Sigmoid colon (tissue), 7 donors: Measurements from ENCODE around the gene TBX19. TPM values are rescaled to one million over a fixed set of nuclear protein-coding genes. Genes with fewer than 3 reads are reported as not detected.

Experiments used
- DNase-seq: peaks from one replicate; pipeline ENCODE4 v3.0.0-alpha.2; 2019
- H3K27ac ChIP-seq, 4 donors: fragments of 200-600 bp; sonication (generic); one replicate each; pipeline ENCODE4 v1.5.1; 2016 to 2019; ENCODE audit warnings: mild to moderate bottlenecking in 1 of 4
- H3K27me3 ChIP-seq, 3 donors: fragments of 200-600 bp; sonication (generic); one replicate each; pipeline ENCODE4 v1.5.1; 2019; ENCODE audit warnings: mild to moderate bottlenecking in 1 of 3
- H3K36me3 ChIP-seq, 4 donors: fragments of 200-600 bp; sonication (generic); one replicate each; pipeline ENCODE4 v1.5.1; 2016 to 2019
- H3K4me1 ChIP-seq, 4 donors: fragments of 200-600 bp; sonication (generic); one replicate each; pipeline ENCODE4 v1.5.1; 2017 to 2019
- H3K4me3 ChIP-seq, 4 donors: fragments of 200-600 bp; sonication (generic); one replicate each; pipeline ENCODE4 v1.5.1; 2017 to 2019; ENCODE audit warnings: mild to moderate bottlenecking in 2 of 4, moderate library complexity in 1 of 4
- H3K9me3 ChIP-seq, 4 donors: fragments of 200-600 bp in 3 of 4; sonication (generic) in 3 of 4; one replicate each; pipeline versions ENCODE4 v1.5.1 to v1.6.1; 2013 to 2019
- CTCF ChIP-seq, 4 experiments: fragments of 450-650 bp in 3 of 4; fragments of 200-600 bp in 1 of 4; IDR thresholded peaks; one replicate each; pipeline ENCODE4 v1.5.1; 2016 to 2019; ENCODE audit warnings: antibody characterized with exemption in 4 of 4, mild to moderate bottlenecking in 3 of 4, moderate library complexity in 2 of 4
- EP300 ChIP-seq, 4 donors: sonication (generic); formaldehyde crosslinking; IDR thresholded peaks; one replicate each; pipeline ENCODE4 v1.6.1; 2017; ENCODE audit warnings: antibody characterized with exemption in 4 of 4
- POLR2A ChIP-seq, 2 donors: fragments of 450-650 bp; IDR thresholded peaks; one replicate each; pipeline ENCODE4 v1.6.1; 2016; ENCODE audit warnings: antibody characterized with exemption in 2 of 2, mild to moderate bottlenecking in 2 of 2, moderate library complexity in 2 of 2
- POLR2AphosphoS5 ChIP-seq, 4 donors: sonication (generic); formaldehyde crosslinking; IDR thresholded peaks; one replicate each; pipeline ENCODE4 v1.6.1; 2017; ENCODE audit warnings: antibody characterized with exemption in 4 of 4
- WGBS, 2 donors: extraction: QIAGEN DNeasy Blood & Tissue Kit; methylation state at CpG; one replicate each; pipeline ENCODE4 v1.1.7; 2013; 5-methylcytosine and 5-hydroxymethylcytosine counted together
- intact Hi-C: fragments of 100-400 bp; cut with DNase I; formaldehyde crosslinking; loops from one replicate; pipeline ENCODE4 v1.15.1; 2023
- polyA plus RNA-seq, 3 donors: library from polyadenylated mRNA; stranded (reverse); fragments of 200-250 nt; gene quantifications; one replicate each; pipeline ENCODE4 v1.2.3, GENCODE V29; 2013
- total RNA-seq, 4 donors: library from RNA; depleted of rRNA; stranded (reverse); fragments of >200 nt; gene quantifications; one replicate each; pipeline ENCODE4 v1.1.0, GENCODE V29; 2016
- donor health status: healthy with polysubstance abuse.
- donor health status: Bipolar disorder and iron deficiency.
- donor health status: healthy.

TBX19 gene
- total and polyA plus RNA-seq, 7 donors, result 0.46 to 5.3 (median 2.7) TPM

- intact Hi-C loops, result no loop called here
- Histone ChIP-seq H3K4me1 (peaks cover 0 to 8% (median 3%) of the 10 kb centered on the region in 4 donors), H3K4me3 (no peak overlapping the region), H3K27me3 (no peaks in the 10 kb centered on the region), H3K36me3 (no peaks in the 10 kb centered on the region), H3K9me3 (no peaks in the 10 kb centered on the region), H3K27ac (no peak overlapping the region)
- no peak for TF ChIP-seq CTCF (IDR thresholded peaks at IDR 0.05)
- TF ChIP-seq POLR2A (IDR thresholded peaks at IDR 0.05), result no peak
- TF ChIP-seq POLR2AphosphoS5 (IDR thresholded peaks at IDR 0.05), result no peak
- TF ChIP-seq EP300 (IDR thresholded peaks at IDR 0.05), result no peak
- no peak for DNase-seq
- WGBS, 2 donors, result 85 to 94% methylated on average over 2 of the region's 2 CpGs
Observed at GRCh38 chr1:168261390-168261789, 19.3 kb upstream of the TBX19 start.

- no peak for DNase-seq
- Histone ChIP-seq H3K4me3 (no peak overlapping the region), H3K4me1 (peaks cover 0 to 8% (median 3%) of the 10 kb centered on the region in 4 donors), H3K9me3 (no peaks in the 10 kb centered on the region), H3K27me3 (no peaks in the 10 kb centered on the region), H3K36me3 (no peaks in the 10 kb centered on the region), H3K27ac (no peak overlapping the region)
- intact Hi-C loops, result no loop called here
- WGBS, 2 donors, result 94% methylated on average over 4 of the region's 4 CpGs
- TF ChIP-seq POLR2AphosphoS5 (IDR thresholded peaks at IDR 0.05) (no peak), POLR2A (IDR thresholded peaks at IDR 0.05) (no peak), CTCF (IDR thresholded peaks at IDR 0.05) (no peak), EP300 (IDR thresholded peaks at IDR 0.05) (no peak)
Observed at GRCh38 chr1:168263130-168263529, 17.5 kb upstream of the TBX19 start.

- intact Hi-C loops, result no loop called here
- 95 to 97% methylated on average over 7 of the region's 7 CpGs for WGBS, 2 donors
- TF ChIP-seq CTCF (IDR thresholded peaks at IDR 0.05), result no peak
- TF ChIP-seq POLR2AphosphoS5 (IDR thresholded peaks at IDR 0.05), result no peak
- no peak for TF ChIP-seq EP300 (IDR thresholded peaks at IDR 0.05)
- no peak for TF ChIP-seq POLR2A (IDR thresholded peaks at IDR 0.05)
Observed at GRCh38 chr1:168264296-168264695, 16.4 kb upstream of the TBX19 start.

DNA sequence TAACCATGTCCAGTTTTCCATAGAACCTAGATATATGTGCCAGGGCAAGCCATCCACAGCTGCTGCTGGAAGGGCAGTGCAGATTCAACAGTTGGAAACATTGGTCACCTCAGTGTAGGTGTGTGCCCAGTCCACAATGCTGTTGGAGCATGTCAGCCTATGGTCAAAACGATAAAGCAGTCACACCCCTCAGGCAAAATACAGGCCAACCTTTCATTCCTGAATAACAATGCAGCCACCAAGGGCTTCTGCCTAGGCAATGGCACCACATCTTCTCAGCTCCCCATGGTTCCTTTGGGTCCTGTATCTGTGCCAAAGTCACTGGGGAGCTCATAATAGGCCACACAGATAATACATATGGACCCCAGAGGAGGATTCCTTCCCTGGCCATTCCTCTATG, 15.1 kb upstream of the TBX19 start:
- H3K4me3 ChIP-seq, result no peak overlapping the region
- TF ChIP-seq POLR2A (IDR thresholded peaks at IDR 0.05), result no peak
- no peak for TF ChIP-seq POLR2AphosphoS5 (IDR thresholded peaks at IDR 0.05)
- TF ChIP-seq EP300 (IDR thresholded peaks at IDR 0.05), result no peak
- TF ChIP-seq CTCF (IDR thresholded peaks at IDR 0.05), result no peak
- H3K36me3 ChIP-seq, result no peaks in the 10 kb centered on the region
- H3K27ac ChIP-seq, result no peak overlapping the region
- peaks cover 0 to 6% (median 3%) of the 10 kb centered on the region in 4 donors for H3K4me1 ChIP-seq
- no peaks in the 10 kb centered on the region for H3K9me3 ChIP-seq
- intact Hi-C loops, result no loop called here
- no peak for DNase-seq
- no peaks in the 10 kb centered on the region for H3K27me3 ChIP-seq
- WGBS, 2 donors, result 97% methylated on average over 1 of the region's 1 CpG

More at GRCh38 chr1:168264296-168264695, 16.4 kb upstream of the TBX19 start:
- H3K27me3 ChIP-seq, result no peaks in the 10 kb centered on the region
- no peaks in the 10 kb centered on the region for H3K36me3 ChIP-seq
- no peaks in the 10 kb centered on the region for H3K9me3 ChIP-seq
- no peak overlapping the region for H3K4me3 ChIP-seq
- no peak for DNase-seq
- no peak overlapping the region for H3K27ac ChIP-seq
- H3K4me1 ChIP-seq, result peaks cover 0 to 8% (median 3%) of the 10 kb centered on the region in 4 donors

- no peak overlapping the region for H3K4me3 ChIP-seq
- no peak for DNase-seq
- intact Hi-C loops, result no loop called here
- H3K27me3 ChIP-seq, result no peaks in the 10 kb centered on the region
- no peak overlapping the region for H3K27ac ChIP-seq
- no peak for TF ChIP-seq CTCF (IDR thresholded peaks at IDR 0.05)
- no peak for TF ChIP-seq EP300 (IDR thresholded peaks at IDR 0.05)
- no peak for TF ChIP-seq POLR2A (IDR thresholded peaks at IDR 0.05)
- TF ChIP-seq POLR2AphosphoS5 (IDR thresholded peaks at IDR 0.05), result no peak
- no peaks in the 10 kb centered on the region for H3K36me3 ChIP-seq
- no peaks in the 10 kb centered on the region for H3K4me1 ChIP-seq
- WGBS, 2 donors, result 88 to 92% methylated on average over 6 of the region's 6 CpGs
- no peaks in the 10 kb centered on the region for H3K9me3 ChIP-seq
Observed at GRCh38 chr1:168266644-168267186, 14.0 kb upstream of the TBX19 start.
